Bronchial epithelial cell (primary cell): Measurements from ENCODE around the gene IRF7. TPM values are rescaled to one million over a fixed set of nuclear protein-coding genes. Genes with fewer than 3 reads are reported as not detected.
A peak's percentile ranks its signal among the peaks of the same experiment; 100 is the strongest.

Experiments
- DNase-seq: peaks from one replicate; pipeline ENCODE4 v3.0.0-alpha.2; 2010; ENCODE audit warnings: low read depth
- FAIRE-seq: peaks from 2 replicates; lab custom pipeline; 2011; peaks lifted over from hg19 to GRCh38; lab: Jason Lieb, UNC
- H3K27me3 ChIP-seq: 2 replicates; pipeline ENCODE4 v1.5.1; 2011; ENCODE audit warnings: low read length; ENCODE audit not compliant: control insufficient read depth, insufficient read depth
- H3K36me3 ChIP-seq: 2 replicates; pipeline ENCODE4 v1.5.1; 2011; ENCODE audit warnings: low read length; ENCODE audit not compliant: control insufficient read depth, insufficient read depth
- H3K4me3 ChIP-seq: 2 replicates; pipeline ENCODE4 v1.5.1; 2011; ENCODE audit warnings: mild to moderate bottlenecking, low read depth, low read length, control low read depth
- total RNA-seq: library from RNA; depleted of rRNA; stranded (reverse); fragments of >200 nt; gene quantifications from 2 replicates; pipeline ENCODE4 v1.2.1, GENCODE V29; 2014
- TF ChIP-seq, protein P1 (sequence below): IDR thresholded peaks from 2 replicates; pipeline ENCODE4 v1.5.1; 2011; ENCODE audit warnings: mild to moderate bottlenecking, moderate library complexity, low read length, control low read depth, inconsistent platforms; ENCODE audit not compliant: insufficient read depth, severe bottlenecking

The IRF7 gene
- total RNA-seq, 1 donor from 2014 or later = 15.3 TPM

DNA sequence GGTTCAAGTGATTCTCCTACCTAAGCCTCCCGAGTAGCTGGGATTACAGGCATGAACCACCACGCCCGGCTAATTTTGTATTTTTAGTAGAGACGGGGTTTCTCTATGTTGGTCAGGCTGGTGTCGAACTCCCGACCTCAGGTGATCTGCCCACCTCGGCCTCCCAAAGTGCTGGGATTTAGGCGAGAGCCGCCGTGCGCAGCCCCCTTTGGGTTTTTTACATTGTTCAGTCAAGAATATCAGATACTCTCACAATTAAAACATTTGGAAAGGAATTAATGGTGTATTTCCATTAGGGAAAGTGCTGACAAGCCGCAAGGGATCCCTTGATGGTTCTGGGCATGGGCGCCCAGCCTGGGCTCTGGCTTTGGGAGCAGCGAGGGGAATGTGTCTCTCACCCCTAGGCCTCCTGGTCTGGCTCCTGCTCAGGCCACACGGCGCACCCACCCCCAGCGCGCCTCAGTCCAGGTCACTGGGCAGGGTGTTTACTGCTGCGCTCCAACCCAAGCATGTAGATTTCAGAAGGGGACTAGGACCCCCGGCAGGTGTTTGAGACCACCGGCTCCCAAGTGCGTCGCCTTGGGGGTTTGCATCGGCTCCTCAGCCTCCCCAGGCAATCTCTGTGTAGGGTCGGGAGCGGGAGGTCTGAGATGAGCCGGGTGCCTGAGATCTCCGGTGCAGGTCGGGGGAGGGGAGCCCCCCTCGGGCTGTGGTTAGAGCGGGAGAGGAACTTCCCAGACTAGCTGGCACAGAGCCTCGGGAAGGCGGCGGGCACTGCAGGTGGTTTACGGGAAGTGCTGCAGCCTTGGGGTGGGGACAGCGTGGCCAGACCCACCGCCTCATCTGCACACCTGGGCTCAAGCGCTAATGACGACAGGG lies 809 bp upstream of the IRF7 start:
- TF ChIP-seq, protein P1, sequence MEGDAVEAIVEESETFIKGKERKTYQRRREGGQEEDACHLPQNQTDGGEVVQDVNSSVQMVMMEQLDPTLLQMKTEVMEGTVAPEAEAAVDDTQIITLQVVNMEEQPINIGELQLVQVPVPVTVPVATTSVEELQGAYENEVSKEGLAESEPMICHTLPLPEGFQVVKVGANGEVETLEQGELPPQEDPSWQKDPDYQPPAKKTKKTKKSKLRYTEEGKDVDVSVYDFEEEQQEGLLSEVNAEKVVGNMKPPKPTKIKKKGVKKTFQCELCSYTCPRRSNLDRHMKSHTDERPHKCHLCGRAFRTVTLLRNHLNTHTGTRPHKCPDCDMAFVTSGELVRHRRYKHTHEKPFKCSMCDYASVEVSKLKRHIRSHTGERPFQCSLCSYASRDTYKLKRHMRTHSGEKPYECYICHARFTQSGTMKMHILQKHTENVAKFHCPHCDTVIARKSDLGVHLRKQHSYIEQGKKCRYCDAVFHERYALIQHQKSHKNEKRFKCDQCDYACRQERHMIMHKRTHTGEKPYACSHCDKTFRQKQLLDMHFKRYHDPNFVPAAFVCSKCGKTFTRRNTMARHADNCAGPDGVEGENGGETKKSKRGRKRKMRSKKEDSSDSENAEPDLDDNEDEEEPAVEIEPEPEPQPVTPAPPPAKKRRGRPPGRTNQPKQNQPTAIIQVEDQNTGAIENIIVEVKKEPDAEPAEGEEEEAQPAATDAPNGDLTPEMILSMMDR = no peak
- DNase-seq (no peak), FAIRE-seq (no peak)
- Histone ChIP-seq H3K4me3 (no peak overlapping the region), H3K36me3 (peaks cover 14% of the 10 kb centered on the region), H3K27me3 (no peaks in the 10 kb centered on the region)

DNA sequence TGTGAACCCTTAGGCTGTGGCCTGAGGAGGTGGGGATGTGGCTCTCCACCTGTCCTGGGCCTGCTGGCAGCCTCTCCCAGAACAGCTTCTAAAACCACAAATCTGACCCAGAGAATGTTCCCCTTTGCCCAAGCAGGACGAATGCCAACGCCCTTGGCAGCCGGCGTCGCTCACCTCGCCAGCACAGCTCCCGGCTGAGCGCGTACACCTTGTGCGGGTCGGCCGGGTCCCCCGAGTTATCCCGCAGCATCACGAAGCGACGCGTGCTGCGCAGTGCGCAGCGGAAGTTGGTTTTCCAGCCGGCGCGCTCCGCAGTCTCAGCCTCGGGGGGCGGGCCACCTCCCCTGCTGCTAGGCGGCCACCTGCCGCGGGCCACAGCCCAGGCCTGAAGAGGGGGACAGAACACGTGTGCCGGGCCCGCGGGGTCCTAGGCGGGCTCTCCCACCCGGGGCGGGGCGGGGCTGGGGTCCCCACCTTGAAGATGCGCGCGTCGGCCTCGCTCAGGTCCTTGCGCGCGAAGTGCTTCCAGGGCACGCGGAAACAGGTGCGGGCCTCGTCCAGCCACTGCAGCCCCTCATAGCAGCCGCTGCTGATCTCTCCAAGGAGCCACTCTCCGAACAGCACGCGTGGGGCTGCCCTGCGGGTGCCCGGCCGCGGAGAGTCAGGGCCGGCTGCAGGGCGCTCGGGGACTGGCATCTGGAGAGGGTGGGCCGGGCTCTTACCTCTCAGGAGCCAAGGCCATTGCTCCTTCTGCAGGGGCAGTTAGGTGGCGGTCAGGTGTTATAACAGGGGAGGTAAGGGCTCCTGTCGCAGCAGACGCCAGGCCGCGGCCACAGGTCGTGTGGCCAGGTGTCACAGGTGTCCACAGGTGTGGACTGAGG lies 887 bp downstream of the IRF7 start:
- DNase-seq (no peak), FAIRE-seq (no peak)
- peaks cover 29% of the 10 kb centered on the region for H3K36me3 ChIP-seq
- H3K4me3 ChIP-seq = peak overlapping the region; percentile 68
- TF ChIP-seq, protein P1 = no peak
- no peaks in the 10 kb centered on the region for H3K27me3 ChIP-seq

DNA sequence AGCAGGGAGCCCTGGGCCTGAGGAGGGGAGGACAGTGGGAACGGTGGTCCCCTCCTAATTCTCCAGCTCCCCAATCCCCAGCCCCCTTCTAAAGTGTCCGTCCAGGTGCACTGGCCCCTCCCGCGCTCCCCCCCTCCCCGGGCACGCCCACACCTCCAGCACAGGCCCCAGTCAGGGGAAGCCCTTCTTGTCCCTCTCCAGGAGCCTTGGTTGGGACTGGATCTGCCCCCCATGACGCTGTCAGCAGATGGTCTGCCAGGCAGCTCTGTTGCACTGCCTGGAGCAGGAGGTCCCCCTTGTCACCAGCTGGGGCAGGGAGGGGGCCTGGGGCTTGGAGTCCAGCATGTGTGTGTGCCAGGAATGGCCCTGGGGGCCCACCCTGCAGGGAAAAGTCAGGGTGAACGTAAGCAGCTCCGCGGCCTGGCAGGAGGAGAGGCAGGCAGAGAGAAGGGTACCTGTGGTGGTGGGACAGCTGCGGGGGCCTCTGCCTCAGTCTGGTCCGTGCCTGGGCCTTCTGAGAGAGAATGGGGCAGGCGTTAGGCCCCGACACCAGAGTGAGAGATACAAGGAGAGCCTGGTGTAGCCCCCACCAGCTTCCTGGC lies 1.6 kb downstream of the IRF7 start:
- FAIRE-seq (no peak), DNase-seq (no peak)

DNA sequence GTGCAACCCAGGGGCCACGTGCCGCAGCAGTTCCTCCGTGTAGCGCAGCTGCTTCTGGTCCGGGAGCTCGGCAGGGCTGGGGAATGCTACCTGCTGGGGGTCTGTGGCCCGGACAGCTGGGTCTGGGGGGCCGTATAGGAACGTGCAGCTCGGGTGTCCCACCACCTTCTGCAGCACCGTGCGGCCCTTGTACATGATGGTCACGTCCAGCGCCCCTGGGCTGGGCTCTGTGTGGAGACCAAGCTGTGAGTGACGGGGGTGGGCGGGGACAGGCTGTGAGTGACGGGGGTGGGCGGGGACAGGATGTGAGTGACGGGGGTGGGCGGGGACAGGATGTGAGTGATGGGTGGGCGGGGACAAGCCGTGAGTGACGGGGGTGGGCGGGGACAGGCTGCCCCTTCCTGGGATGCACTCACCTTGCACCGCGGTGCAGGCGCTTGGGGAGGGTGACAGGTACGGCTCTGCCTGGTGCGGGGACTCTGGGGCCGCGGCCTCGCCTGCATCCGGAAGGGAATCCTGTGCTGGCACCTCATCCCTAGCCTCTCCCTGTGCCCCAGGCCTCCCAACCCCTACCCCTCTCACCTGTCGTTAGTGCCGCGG lies 2.3 kb downstream of the IRF7 start:
- no peak overlapping the region for H3K4me3 ChIP-seq
- H3K27me3 ChIP-seq = no peaks in the 10 kb centered on the region
- TF ChIP-seq, protein P1 = no peak
- DNase-seq (peak; percentile 54), FAIRE-seq (no peak)
- H3K36me3 ChIP-seq = peaks cover 38% of the 10 kb centered on the region

More for the DNA sequence above, 1.6 kb downstream of the IRF7 start:
- TF ChIP-seq, protein P1 = no peak
- Histone ChIP-seq H3K27me3 (no peaks in the 10 kb centered on the region), H3K4me3 (no peak overlapping the region), H3K36me3 (peaks cover 32% of the 10 kb centered on the region)

DNA sequence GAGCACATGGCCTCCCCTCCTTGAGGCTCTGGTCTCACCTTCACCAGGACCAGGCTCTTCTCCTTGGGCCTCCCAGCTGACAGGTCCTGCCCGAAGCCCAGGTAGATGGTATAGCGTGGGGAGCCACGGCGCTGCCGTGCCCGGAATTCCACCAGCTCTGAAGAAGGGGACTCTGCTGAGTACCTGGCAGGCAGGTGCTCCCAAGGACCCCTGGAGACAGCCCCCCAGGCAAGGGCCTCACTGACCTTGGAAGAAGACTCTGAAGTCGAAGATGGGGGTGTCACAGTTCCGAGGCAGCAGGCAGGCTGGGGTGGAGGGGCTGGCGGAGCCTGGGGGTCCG lies 2.8 kb downstream of the IRF7 start:
- FAIRE-seq = no peak
- Histone ChIP-seq H3K4me3 (no peak overlapping the region), H3K27me3 (no peaks in the 10 kb centered on the region), H3K36me3 (peaks cover 42% of the 10 kb centered on the region)
- TF ChIP-seq, protein P1 = no peak
- DNase-seq = no peak
